Neuronal stem cell (in vitro differentiated cells): ENCODE data around the gene GPC5.
A peak's percentile ranks its signal among the peaks of the same experiment; 100 is the strongest.

ENCODE experiments used
- DNase-seq: peaks from one replicate; pipeline ENCODE4 v3.0.0-alpha.2; 2013; ENCODE audit warnings: low spot score
- H2AFZ ChIP-seq: one replicate; pipeline ENCODE4 v1.6.1; 2013; ENCODE audit warnings: mild to moderate bottlenecking, low read length, inconsistent platforms
- H2AK5ac ChIP-seq: 2 replicates; pipeline ENCODE4 v1.6.1; 2013; ENCODE audit warnings: low read depth, mild to moderate bottlenecking, inconsistent platforms, low read length, moderate library complexity, mixed read lengths
- H2BK120ac ChIP-seq: 2 replicates; pipeline ENCODE4 v1.6.1; 2013; ENCODE audit warnings: low read depth, mild to moderate bottlenecking, inconsistent platforms, low read length, moderate library complexity, mixed read lengths
- H2BK12ac ChIP-seq: one replicate; pipeline ENCODE4 v1.6.1; 2013; ENCODE audit warnings: low read length, inconsistent platforms
- H2BK15ac ChIP-seq: 2 replicates; pipeline ENCODE4 v1.6.1; 2013; ENCODE audit warnings: mild to moderate bottlenecking, low read length, inconsistent platforms, mixed read lengths
- H2BK5ac ChIP-seq: one replicate; pipeline ENCODE4 v1.6.1; 2013; ENCODE audit warnings: inconsistent platforms, mild to moderate bottlenecking, low read length, moderate library complexity
- H3K14ac ChIP-seq: one replicate; pipeline ENCODE4 v1.6.1; 2013; ENCODE audit warnings: low read length, inconsistent platforms
- H3K18ac ChIP-seq: 2 replicates; pipeline ENCODE4 v1.6.1; 2013; ENCODE audit warnings: low read length, inconsistent platforms
- H3K23ac ChIP-seq: 2 replicates; pipeline ENCODE4 v1.6.1; 2013; ENCODE audit warnings: low read depth, mild to moderate bottlenecking, mixed read lengths, low read length, inconsistent platforms; ENCODE audit not compliant: poor library complexity
- H3K27ac ChIP-seq: replicated peaks from 3 replicates; pipeline ENCODE4 v1.5.1; 2013; ENCODE audit warnings: low read length, inconsistent platforms
- H3K27me3 ChIP-seq, 3 experiments: 2 replicates each; pipeline ENCODE4 v1.6.1; 2013; ENCODE audit warnings: low read length in 3 of 3, mild to moderate bottlenecking in 2 of 3, inconsistent platforms in 1 of 3, low read depth in 1 of 3, mixed read lengths in 1 of 3, moderate library complexity in 1 of 3; ENCODE audit not compliant: control insufficient read depth in 3 of 3, insufficient read depth in 3 of 3
- H3K36me3 ChIP-seq, 2 donors: replicated peaks in 1 of 2; 2 replicates each; pipeline ENCODE4 v1.6.1; 2013; ENCODE audit warnings: low read length in 2 of 2; ENCODE audit not compliant: control insufficient read depth in 2 of 2, insufficient read depth in 2 of 2
- H3K4ac ChIP-seq: 2 replicates; pipeline ENCODE4 v1.6.1; 2013; ENCODE audit warnings: inconsistent platforms, mild to moderate bottlenecking, low read length, moderate library complexity
- H3K4me1 ChIP-seq, 2 donors: 1 replicate in 1 of 2; 2 replicates in 1 of 2; pipeline ENCODE4 v1.6.1; 2013; ENCODE audit warnings: low read length in 2 of 2, low read depth in 1 of 2; ENCODE audit not compliant: control insufficient read depth in 2 of 2, insufficient read depth in 1 of 2
- H3K4me2 ChIP-seq: one replicate; pipeline ENCODE4 v1.6.1; 2013; ENCODE audit warnings: mild to moderate bottlenecking, low read length, inconsistent platforms; ENCODE audit not compliant: insufficient read depth, poor library complexity, severe bottlenecking
- H3K4me3 ChIP-seq, 2 donors: 2 replicates each; pipeline ENCODE4 v1.5.1; 2013; ENCODE audit warnings: low read length in 2 of 2, mild to moderate bottlenecking in 2 of 2, inconsistent platforms in 1 of 2, moderate library complexity in 1 of 2
- H3K79me1 ChIP-seq: one replicate; pipeline ENCODE4 v1.6.1; 2013; ENCODE audit warnings: low read depth, mild to moderate bottlenecking, inconsistent platforms, low read length, moderate library complexity
- H3K9ac ChIP-seq: one replicate; pipeline ENCODE4 v1.6.1; 2013; ENCODE audit warnings: mild to moderate bottlenecking, low read depth, low read length, inconsistent platforms; ENCODE audit not compliant: poor library complexity
- H3K9me3 ChIP-seq, 2 donors: replicated peaks in 1 of 2; 2 replicates each; pipeline versions ENCODE3 to v1.6.1; 2013; ENCODE audit warnings: low read length in 2 of 2, mild to moderate bottlenecking in 2 of 2, inconsistent platforms in 1 of 2, low read depth in 1 of 2, mixed read lengths in 1 of 2, moderate library complexity in 1 of 2; ENCODE audit not compliant: control insufficient read depth in 2 of 2, insufficient read depth in 1 of 2
- H4K8ac ChIP-seq: one replicate; pipeline ENCODE4 v1.6.1; 2013; ENCODE audit warnings: low read depth, mild to moderate bottlenecking, inconsistent platforms, low read length, moderate library complexity
- H4K91ac ChIP-seq: one replicate; pipeline ENCODE4 v1.6.1; 2013; ENCODE audit warnings: low read length, low read depth, mild to moderate bottlenecking, inconsistent platforms; ENCODE audit not compliant: poor library complexity
- WGBS, 2 donors: extraction: QIAGEN DNeasy Blood & Tissue Kit; methylation state at CpG; one replicate each; pipeline ENCODE4 v1.1.7; 2013; ENCODE audit warnings: missing lambda C conversion rate in 2 of 2, mixed read lengths in 1 of 2; ENCODE audit not compliant: insufficient read length in 2 of 2, insufficient replicate concordance in 1 of 2; ENCODE audit errors: extremely low coverage in 2 of 2; 5-methylcytosine and 5-hydroxymethylcytosine counted together

The GPC5 gene

GRCh38 chr13:91572944-91573598, 174.7 kb downstream of the GPC5 start:
- H3K4ac ChIP-seq, result no peak overlapping the region
- no CpG with 5 or more reads among the region's 9 CpGs for WGBS, 2 donors
- H3K27ac ChIP-seq, result no peak overlapping the region
- H2BK5ac ChIP-seq, result no peak overlapping the region
- no peaks in the 10 kb centered on the region for H3K79me1 ChIP-seq
- no peak overlapping the region for H4K8ac ChIP-seq
- H3K23ac ChIP-seq, result no peak overlapping the region
- H3K9me3 ChIP-seq, result no peaks in the 10 kb centered on the region
- H3K4me3 ChIP-seq, result no peak overlapping the region
- H3K36me3 ChIP-seq, result no peaks in the 10 kb centered on the region
- H3K4me1 ChIP-seq, result no peaks in the 10 kb centered on the region
- H2AK5ac ChIP-seq, result no peak overlapping the region
- no peak overlapping the region for H3K9ac ChIP-seq
- H3K18ac ChIP-seq, result no peak overlapping the region
- DNase-seq, result no peak
- no peak overlapping the region for H2BK15ac ChIP-seq
- no peak overlapping the region for H2BK12ac ChIP-seq
- peak overlapping the region; percentile 22 for H2AFZ ChIP-seq
- H2BK120ac ChIP-seq, result no peak overlapping the region
- no peak overlapping the region for H3K4me2 ChIP-seq
- no peaks in the 10 kb centered on the region for H3K27me3 ChIP-seq
- H3K14ac ChIP-seq, result no peak overlapping the region
- no peak overlapping the region for H4K91ac ChIP-seq

- Histone ChIP-seq H3K4me1 (no peaks in the 10 kb centered on the region), H3K4me2 (no peak overlapping the region), H2AFZ (no peak overlapping the region), H3K27ac (no peak overlapping the region), H3K79me1 (no peaks in the 10 kb centered on the region), H2BK12ac (no peak overlapping the region), H3K9ac (no peak overlapping the region), H3K36me3 (no peaks in the 10 kb centered on the region), H3K9me3 (no peaks in the 10 kb centered on the region), H2BK5ac (no peak overlapping the region), H4K8ac (no peak overlapping the region), H3K4me3 (no peak overlapping the region), H2AK5ac (no peak overlapping the region), H3K14ac (no peak overlapping the region), H3K4ac (no peak overlapping the region), H3K23ac (no peak overlapping the region), H2BK15ac (no peak overlapping the region), H3K27me3 (no peaks in the 10 kb centered on the region), H2BK120ac (no peak overlapping the region), H3K18ac (no peak overlapping the region), H4K91ac (no peak overlapping the region)
- no CpG with 5 or more reads among the region's 1 CpG for WGBS, 2 donors
- DNase-seq, result no peak
These were observed 176.3 kb downstream of the GPC5 start for GRCh38 chr13:91574766-91575165.

GRCh38 chr13:91576590-91576989, 178.2 kb downstream of the GPC5 start:
- WGBS, 2 donors, result no CpG with 5 or more reads among the region's 2 CpGs
- H4K91ac ChIP-seq, result no peak overlapping the region

GRCh38 chr13:91579320-91579719, 180.9 kb downstream of the GPC5 start:
- Histone ChIP-seq H3K36me3 (no peaks in the 10 kb centered on the region), H2AK5ac (no peak overlapping the region), H3K27ac (no peak overlapping the region), H3K27me3 (no peaks in the 10 kb centered on the region), H3K79me1 (no peaks in the 10 kb centered on the region), H2BK12ac (no peak overlapping the region), H3K14ac (no peak overlapping the region), H4K8ac (no peak overlapping the region), H2AFZ (no peak overlapping the region), H3K9ac (no peak overlapping the region), H4K91ac (no peak overlapping the region), H2BK5ac (no peak overlapping the region), H3K9me3 (no peaks in the 10 kb centered on the region), H3K4me3 (no peak overlapping the region), H3K4me1 (no peaks in the 10 kb centered on the region), H3K18ac (no peak overlapping the region), H2BK120ac (no peak overlapping the region), H3K4ac (no peak overlapping the region), H2BK15ac (no peak overlapping the region), H3K4me2 (no peak overlapping the region), H3K23ac (no peak overlapping the region)
- no CpG with 5 or more reads among the region's 7 CpGs for WGBS, 2 donors
- DNase-seq, result no peak

More at GRCh38 chr13:91576590-91576989, 178.2 kb downstream of the GPC5 start:
- H3K36me3 ChIP-seq, result no peaks in the 10 kb centered on the region
- no peak overlapping the region for H3K4ac ChIP-seq
- H4K8ac ChIP-seq, result no peak overlapping the region
- no peak for DNase-seq
- no peak overlapping the region for H3K18ac ChIP-seq
- no peaks in the 10 kb centered on the region for H3K27me3 ChIP-seq
- H2BK5ac ChIP-seq, result no peak overlapping the region
- no peak overlapping the region for H2AK5ac ChIP-seq
- no peak overlapping the region for H2BK120ac ChIP-seq
- no peak overlapping the region for H2BK12ac ChIP-seq
- no peak overlapping the region for H3K27ac ChIP-seq
- no peak overlapping the region for H3K9ac ChIP-seq
- H3K79me1 ChIP-seq, result no peaks in the 10 kb centered on the region
- no peak overlapping the region for H3K4me2 ChIP-seq
- H3K14ac ChIP-seq, result no peak overlapping the region
- H3K4me3 ChIP-seq, result no peak overlapping the region
- no peak overlapping the region for H2BK15ac ChIP-seq
- H3K23ac ChIP-seq, result no peak overlapping the region
- no peaks in the 10 kb centered on the region for H3K9me3 ChIP-seq
- H3K4me1 ChIP-seq, result no peaks in the 10 kb centered on the region
- H2AFZ ChIP-seq, result peak overlapping the region; percentile 49
